ENCODE data around the gene AKR1C1. TPM values are rescaled to one million over a fixed set of nuclear protein-coding genes. Genes with fewer than 3 reads are reported as not detected.

The AKR1C1 gene
- total and polyA plus RNA-seq, 2 of the 4 experiments (the other 2 are of a cell fraction), result 5.0 to 5.4 TPM

- Histone ChIP-seq H3K14ac (replicated peaks; ENCODE audit: low read depth, low read length) (no peak overlapping the region), H3K9me1 (ENCODE audit: insufficient read depth, low read length) (no peaks in the 10 kb centered on the region), H3K79me1 (ENCODE audit: low read depth in 1 of 2, low read length in 2 of 2) (no peaks in the 10 kb centered on the region), H3K4ac (ENCODE audit: low read depth, low read length) (no peak overlapping the region), H3K27me3 (ENCODE audit: control insufficient read depth, insufficient read depth, low read length) (no peaks in the 10 kb centered on the region), H2BK20ac (ENCODE audit: low read depth, low read length) (no peak overlapping the region), H3K36me3 (ENCODE audit: control insufficient read depth, insufficient read depth, low read length) (no peaks in the 10 kb centered on the region), H3K4me2 (ENCODE audit: low read depth, low read length) (no peak overlapping the region), H3K27ac (ENCODE audit: insufficient read depth, low read length) (no peak overlapping the region), H2AK5ac (ENCODE audit: low read depth, low read length) (no peak overlapping the region), H2AK9ac (replicated peaks; ENCODE audit: low read depth, low read length, poor library complexity) (no peak overlapping the region), H4K91ac (ENCODE audit: insufficient read depth, low read depth, low read length) (no peak overlapping the region), H3K4me3 (ENCODE audit: insufficient read depth, low read depth, low read length) (no peak overlapping the region), H3K9me3 (ENCODE audit: control insufficient read depth, insufficient read depth, low read length) (peaks cover 5% of the 10 kb centered on the region), H2BK120ac (ENCODE audit: low read depth, low read length) (no peak overlapping the region), H4K20me1 (ENCODE audit: insufficient read depth, low read length) (no peaks in the 10 kb centered on the region), H2BK5ac (ENCODE audit: low read depth, low read length, poor library complexity, severe bottlenecking) (no peak overlapping the region), H3K9ac (ENCODE audit: low read depth, low read length) (no peak overlapping the region), H3K18ac (ENCODE audit: low read depth, low read length) (no peak overlapping the region), H4K5ac (ENCODE audit: low read depth, low read length) (no peak overlapping the region), H3K23ac (ENCODE audit: low read depth, low read length) (no peak overlapping the region), H3K56ac (ENCODE audit: extremely low read depth, insufficient read depth, low read length) (no peak overlapping the region), H2AFZ (replicated peaks; ENCODE audit: low read length, poor library complexity) (no peak overlapping the region), H2BK15ac (ENCODE audit: low read depth, low read length) (no peak overlapping the region), H4K8ac (ENCODE audit: low read depth in 2 of 2, low read length in 2 of 2) (no peak overlapping the region), H3K4me1 (ENCODE audit: control insufficient read depth, insufficient read depth, low read length) (peaks cover 4% of the 10 kb centered on the region; the same call in 1 of the 2 replicates)
- dilution Hi-C loops (cut with HindIII; ENCODE audit: low sequenced_read_pairs, unreplicated experiment), result no loop called here
- no peak for ATAC-seq (ENCODE audit: low read depth)
- intact Hi-C loops (cut with micrococcal nuclease), result no loop called here
- POLR2A ChIA-PET (ENCODE audit: unreplicated experiment), result no interaction called here
- CTCF ChIA-PET, result no interaction called here
- no peak for DNase-seq
- no CpG with 5 or more reads among the region's 1 CpG for WGBS, 2 experiments (ENCODE audit: extremely low coverage in 2 of 2, insufficient read length in 1 of 2)
- in situ Hi-C loops (cut with MboI; ENCODE audit: low sequenced_read_pairs), result no loop called here
- no TSS peak for BruUV-seq (replicated peaks)
- TF ChIP-seq RCOR1 (IDR thresholded peaks at IDR 0.05; ENCODE audit: insufficient replicate concordance, low read length) (no peak), POLR2A (IDR thresholded peaks at IDR 0.05; ENCODE audit: low read depth, low read length) (no peak), RAD21 (IDR thresholded peaks at IDR 0.05; ENCODE audit: low read length) (no peak), ELK1 (IDR thresholded peaks at IDR 0.05; ENCODE audit: borderline replicate concordance, low read depth, low read length) (no peak), NFE2L2 (IDR thresholded peaks at IDR 0.05; ENCODE audit: low read depth, low read length) (no peak), CHD1 (IDR thresholded peaks at IDR 0.05; ENCODE audit: low read depth, low read length) (no peak), CTCF (conservative IDR thresholded peaks at IDR 0.05; ENCODE audit: low read depth, low read length) (no peak), MAZ (IDR thresholded peaks at IDR 0.05; ENCODE audit: borderline replicate concordance, low read depth, low read length) (no peak), MXI1 (IDR thresholded peaks at IDR 0.05; ENCODE audit: borderline replicate concordance, low read depth, low read length) (no peak), SMC3 (IDR thresholded peaks at IDR 0.05; ENCODE audit: low read depth, low read length) (no peak), BHLHE40 (IDR thresholded peaks at IDR 0.05; ENCODE audit: low read depth, low read length) (no peak), FOS (IDR thresholded peaks at IDR 0.05; ENCODE audit: low read depth, low read length) (no peak)
- TF ChIP-seq, protein P1, sequence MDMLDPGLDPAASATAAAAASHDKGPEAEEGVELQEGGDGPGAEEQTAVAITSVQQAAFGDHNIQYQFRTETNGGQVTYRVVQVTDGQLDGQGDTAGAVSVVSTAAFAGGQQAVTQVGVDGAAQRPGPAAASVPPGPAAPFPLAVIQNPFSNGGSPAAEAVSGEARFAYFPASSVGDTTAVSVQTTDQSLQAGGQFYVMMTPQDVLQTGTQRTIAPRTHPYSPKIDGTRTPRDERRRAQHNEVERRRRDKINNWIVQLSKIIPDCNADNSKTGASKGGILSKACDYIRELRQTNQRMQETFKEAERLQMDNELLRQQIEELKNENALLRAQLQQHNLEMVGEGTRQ (IDR thresholded peaks at IDR 0.05; ENCODE audit: low read depth, low read length), result no peak
Measured at GRCh38 chr10:5030989-5031388, 67.8 kb downstream of the AKR1C1 start.

All from IMR-90 (cell line).